NCI-H345 (cell line): ENCODE measurements around the gene FOXA2.
A peak's percentile ranks its signal among the peaks of the same experiment; 100 is the strongest.

Source experiments
- DNase-seq: peaks from one replicate; lab custom pipeline; 2025; lab: John Stamatoyannopoulos, UW

Gene FOXA2

DNA sequence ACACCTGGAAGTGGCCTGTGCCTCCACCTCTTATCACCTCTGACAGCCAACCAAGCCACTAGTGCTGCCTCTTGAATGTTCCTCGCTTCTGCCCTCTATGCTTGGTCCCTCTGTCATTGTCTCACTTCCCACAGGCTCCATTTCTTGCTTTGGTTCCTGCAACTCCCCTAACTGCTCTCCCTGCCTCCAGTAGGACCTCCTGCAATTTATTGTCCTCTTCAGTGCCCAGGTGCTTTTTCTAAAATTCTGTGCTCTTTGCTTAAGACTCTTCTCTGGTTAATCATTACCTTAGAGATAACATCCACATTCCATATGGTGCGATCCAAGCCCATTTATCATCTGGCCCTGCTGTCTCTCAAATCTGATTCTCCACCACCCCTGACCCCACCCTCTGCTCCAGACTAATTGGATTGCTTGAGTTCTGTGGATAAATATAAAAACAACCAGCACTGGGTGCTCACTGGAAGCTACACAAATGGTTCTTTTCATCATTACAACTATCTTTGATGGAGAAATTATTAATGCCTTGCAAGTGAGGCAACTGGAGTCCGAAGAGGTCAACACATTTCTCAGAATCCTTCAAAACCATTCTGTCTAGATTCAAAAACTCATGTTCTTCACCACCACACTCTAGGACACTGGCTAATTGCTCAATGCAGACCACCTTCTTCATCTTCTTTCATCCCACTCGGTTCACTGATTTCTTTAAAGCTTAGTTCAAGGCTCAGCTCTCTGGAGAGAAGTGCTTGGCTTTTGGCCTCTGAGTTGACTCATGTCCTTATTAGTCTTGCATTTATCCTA, 47.2 kb downstream of the FOXA2 start:
- DNase-seq = no peak

DNA sequence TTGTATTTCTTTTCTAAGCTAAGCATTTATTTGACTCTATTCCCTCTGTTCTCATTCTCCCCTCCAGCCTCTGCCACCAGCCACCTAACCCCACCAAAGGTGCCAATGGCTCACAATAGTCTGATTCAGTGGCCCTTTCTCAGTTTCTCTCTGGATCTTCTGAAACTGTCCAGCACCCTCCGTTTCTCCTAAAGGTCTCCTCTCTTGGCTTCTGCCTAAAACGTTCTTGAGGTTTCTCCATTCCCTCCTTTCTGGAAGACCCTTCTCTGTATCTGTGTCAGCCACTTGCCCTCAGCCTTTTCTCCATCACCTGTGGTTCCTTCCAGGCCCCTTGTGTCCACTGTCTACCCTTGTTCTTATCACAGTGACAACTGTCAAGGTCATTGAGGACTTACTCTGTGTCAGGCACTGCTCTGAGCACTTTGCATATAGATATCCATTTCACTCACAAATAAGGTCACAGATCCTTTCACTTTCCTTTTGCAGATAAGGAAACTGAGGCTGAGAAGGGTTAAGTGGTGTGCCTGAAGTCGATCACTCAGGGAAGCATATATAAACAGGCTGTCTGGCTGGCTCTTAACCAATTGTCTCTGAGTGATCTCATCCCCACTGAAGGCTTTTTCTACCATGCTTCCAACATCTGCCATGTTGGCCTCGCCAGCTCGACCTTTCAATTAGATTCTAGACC, 48.1 kb downstream of the FOXA2 start:
- DNase-seq = no peak

DNA sequence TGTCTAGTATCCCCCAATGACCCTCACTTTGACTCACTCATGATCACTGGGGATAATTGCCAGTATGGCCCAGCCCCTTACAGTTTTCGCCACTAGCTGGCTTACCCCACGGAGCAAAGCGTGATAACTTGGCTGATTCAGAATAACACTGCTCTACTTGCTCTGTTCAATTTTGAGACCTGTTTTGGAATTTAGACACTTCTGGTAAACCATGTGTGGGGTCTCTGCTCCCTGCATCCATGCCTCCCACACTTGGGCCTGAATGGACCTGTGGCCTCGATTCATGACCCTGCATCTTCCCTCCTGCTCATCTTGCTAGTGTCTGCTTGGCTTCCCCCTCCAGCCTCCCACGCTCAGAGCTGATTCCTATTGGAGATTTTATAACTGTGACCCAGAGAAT, 48.9 kb downstream of the FOXA2 start:
- no peak for DNase-seq

DNA sequence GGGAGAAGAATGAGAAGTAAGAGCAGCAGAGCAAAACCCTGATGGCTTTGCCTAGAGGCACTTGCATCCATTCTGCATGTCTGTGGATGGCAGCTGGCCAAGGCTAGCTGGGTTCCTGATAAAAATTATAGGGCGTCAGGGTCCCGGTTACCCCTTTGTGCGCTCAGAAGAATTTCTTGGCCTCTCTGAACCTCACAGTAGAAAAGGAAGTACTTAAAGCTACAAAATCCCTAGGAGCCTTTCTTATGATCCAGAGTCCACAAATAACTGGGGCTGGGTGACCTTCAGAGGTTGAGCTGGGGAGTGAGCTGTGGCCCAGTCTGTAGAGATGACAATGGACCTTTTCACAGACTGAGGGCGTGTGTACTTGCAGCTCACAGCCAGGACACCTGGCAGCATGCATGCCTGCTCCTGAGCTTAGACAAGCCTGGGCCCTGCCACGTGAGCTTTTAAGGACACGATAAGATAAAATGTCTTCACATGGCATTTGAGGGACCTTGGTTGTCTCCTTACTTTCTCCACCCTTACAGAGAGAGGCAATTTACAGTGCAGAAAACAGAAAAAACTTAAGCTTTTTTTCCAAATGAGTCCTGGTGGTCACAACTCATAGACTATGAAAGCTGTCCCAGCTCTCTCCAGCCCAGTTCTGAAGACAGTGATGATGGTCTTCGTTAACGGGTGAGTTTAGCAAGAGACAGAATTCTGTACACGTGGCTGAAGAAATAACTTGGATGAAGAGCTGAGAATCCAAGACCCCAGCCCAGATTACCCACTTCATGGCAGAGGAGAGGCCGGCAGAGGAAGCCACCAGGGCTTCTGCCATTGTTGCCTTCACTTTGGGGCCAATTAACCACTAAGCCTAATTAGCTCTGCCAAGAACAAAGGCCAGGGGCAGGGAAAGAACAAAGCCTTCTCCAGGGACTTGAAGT, 50.3 kb downstream of the FOXA2 start:
- DNase-seq = peak; percentile 29

DNA sequence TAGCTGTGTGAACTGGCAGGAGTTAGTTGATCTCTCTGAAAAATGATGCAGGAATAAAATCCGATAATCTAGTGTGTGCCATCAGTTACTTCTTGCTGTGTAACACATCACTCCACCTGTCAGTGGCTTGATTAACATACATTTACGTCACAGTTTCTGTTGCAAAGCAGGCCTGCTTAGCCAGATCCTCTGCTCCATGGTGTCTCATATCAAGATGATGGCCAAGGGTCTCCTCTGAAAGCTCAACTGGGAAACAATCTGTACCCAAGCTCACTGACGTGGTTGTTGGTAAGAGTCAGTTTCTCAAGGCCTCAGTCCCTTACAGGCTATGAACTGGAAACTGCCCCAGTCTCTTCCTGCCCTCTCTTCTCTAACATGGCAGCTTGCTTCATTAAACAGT, 51.8 kb downstream of the FOXA2 start:
- DNase-seq = no peak

DNA sequence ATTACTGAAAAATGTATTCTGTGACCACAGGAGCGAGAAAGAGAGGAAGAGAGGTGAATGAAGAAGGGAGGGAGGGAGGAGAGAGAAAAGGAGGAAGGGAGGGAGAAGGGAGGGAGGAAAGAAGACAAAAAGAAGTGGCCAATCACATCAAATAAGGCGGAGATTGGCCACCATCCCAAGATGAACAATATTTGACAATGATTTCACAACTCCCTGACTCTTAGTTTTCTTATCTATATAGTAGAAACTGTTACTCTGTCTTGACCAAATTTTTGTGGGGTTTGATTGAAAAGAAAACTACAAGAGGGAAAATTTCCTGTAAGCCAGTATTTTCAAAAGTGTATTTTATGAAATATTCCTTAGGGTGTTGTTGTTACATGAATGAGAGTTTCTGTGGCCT, 52.6 kb downstream of the FOXA2 start:
- no peak for DNase-seq

DNA sequence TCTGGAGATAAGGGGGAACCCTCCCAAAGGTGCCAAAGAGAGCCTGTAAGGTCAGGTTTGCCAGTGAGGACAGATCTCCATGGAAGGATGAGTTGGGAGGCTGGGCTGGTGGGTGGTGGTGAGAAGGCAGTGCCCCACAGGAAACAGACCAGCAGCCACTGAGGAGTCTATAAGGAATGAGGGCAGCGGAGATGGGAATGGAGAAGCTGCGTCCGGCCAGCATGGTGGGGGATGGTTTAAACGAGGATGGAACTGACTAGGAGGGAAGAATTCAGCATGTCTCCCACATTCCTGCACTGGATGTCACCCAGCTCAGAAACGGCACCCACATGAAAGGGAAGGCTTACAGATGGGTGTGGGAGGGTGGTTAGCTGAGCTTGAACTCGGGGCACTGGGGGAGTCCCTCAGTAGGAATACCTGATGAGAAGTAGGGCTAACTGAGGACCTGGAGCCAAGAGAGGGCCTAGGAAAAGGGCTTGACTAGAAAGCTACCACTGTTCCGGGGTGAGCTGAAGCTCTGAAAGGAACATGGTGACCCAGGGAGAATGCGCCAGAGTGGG, 53.2 kb downstream of the FOXA2 start:
- DNase-seq = no peak
